Activated T-cell treated with anti-CD3 and anti-CD28 coated beads, Interleukin-2, amount 50 U/mL, for 72 hours (primary cell): ENCODE results near the gene FAM171A2. TPM values are rescaled to one million over a fixed set of nuclear protein-coding genes. Genes with fewer than 3 reads are reported as not detected.
A peak's percentile ranks its signal among the peaks of the same experiment; 100 is the strongest.

Source experiments
- ATAC-seq, 2 donors: fragments of 150-1000 bp; cut with Tn5 transposase; replicated peaks in 1 of 2; 2 replicates each; pipeline ENCODE4 v1.10.0; 2021; ENCODE audit warnings: moderate library complexity in 2 of 2, mild to moderate bottlenecking in 1 of 2
- DNase-seq, 2 donors: peaks; one replicate each; pipeline ENCODE4 v3.0.0; 2021 to 2022; ENCODE audit warnings: mixed read lengths in 1 of 2
- H3K27ac Mint-ChIP-seq: one replicate; pipeline ENCODE4 v1.8.0; 2022; ENCODE audit warnings: mild to moderate bottlenecking, moderate library complexity, mixed read lengths
- H3K27me3 Mint-ChIP-seq: one replicate; pipeline ENCODE4 v1.8.0; 2022; ENCODE audit warnings: low read depth, mixed read lengths
- H3K36me3 Mint-ChIP-seq, 2 donors: one replicate each; pipeline ENCODE4 v1.8.0; 2022; ENCODE audit warnings: mixed read lengths in 2 of 2, mild to moderate bottlenecking in 1 of 2; ENCODE audit not compliant: insufficient read depth in 2 of 2
- H3K4me1 Mint-ChIP-seq: one replicate; pipeline ENCODE4 v1.8.0; 2022; ENCODE audit warnings: low read depth, mixed read lengths
- H3K4me3 Mint-ChIP-seq, 2 donors: one replicate each; pipeline ENCODE4 v1.8.0; 2022; ENCODE audit warnings: mild to moderate bottlenecking in 2 of 2, mixed read lengths in 2 of 2, moderate library complexity in 2 of 2
- H3K9me3 Mint-ChIP-seq, 2 donors: one replicate each; pipeline ENCODE4 v1.8.0; 2022; ENCODE audit warnings: mixed read lengths in 2 of 2
- total RNA-seq, 2 donors: library from RNA; stranded (reverse); gene quantifications; one replicate each; pipeline ENCODE4 v1.2.3, GENCODE V29; 2022

Gene FAM171A2
- total RNA-seq, 2 donors from 2014 or later = 0.14 to 0.41 TPM

DNA sequence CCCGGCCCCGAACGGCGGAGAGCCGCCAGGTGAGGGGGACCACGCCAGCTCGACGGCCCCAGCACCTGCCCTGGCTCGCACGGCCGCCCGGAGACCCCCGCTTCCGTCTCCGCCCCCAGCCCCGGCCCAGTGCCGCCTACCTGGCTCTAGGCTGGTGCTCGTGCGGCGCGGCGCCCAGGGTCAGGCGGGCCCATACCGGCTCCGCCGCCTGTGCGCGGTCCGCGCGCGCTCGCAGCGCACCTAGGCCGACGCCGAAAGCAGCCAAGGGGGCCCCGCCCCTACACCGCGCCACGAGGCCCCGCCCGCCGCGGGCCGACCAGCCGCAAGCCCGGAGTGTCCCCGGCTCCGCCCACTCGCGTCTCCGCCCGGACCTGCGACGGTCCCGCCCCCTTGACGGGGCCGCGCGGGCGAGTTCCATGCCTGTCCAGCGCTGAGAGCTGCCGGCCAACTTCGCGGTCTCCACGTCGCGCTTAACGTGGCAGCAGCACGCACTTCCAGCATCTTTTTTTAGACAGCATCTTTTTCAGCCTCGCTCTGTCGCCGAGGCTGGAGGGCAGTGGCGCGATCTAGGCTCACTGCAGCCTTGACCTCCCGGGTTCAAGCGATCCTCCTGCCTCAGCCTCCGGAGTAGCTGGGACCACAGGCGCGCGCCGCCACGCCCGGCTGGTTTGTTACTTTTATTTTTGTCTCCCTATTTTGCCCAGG, 38.9 kb downstream of the FAM171A2 start, which contains the start of gene SLC25A39:
Gene SLC25A39 (minus strand): TSS at position 253 of the 705 bp plus-strand sequence. CDS start 1,261 bp downstream, outside the sequence.
- ATAC-seq = peak; percentile 76 to 83
- Mint-ChIP-seq H3K4me1 (peaks cover 20% of the 10 kb centered on the region), H3K27me3 (no peaks in the 10 kb centered on the region), H3K9me3 (no peaks in the 10 kb centered on the region), H3K27ac (peak within 1 kb of the TSS; percentile 88), H3K4me3 (peak within 1 kb of the TSS; percentile 96), H3K36me3 (no peaks in the 10 kb centered on the region)
- peak; percentile 96 to 99 for DNase-seq

DNA sequence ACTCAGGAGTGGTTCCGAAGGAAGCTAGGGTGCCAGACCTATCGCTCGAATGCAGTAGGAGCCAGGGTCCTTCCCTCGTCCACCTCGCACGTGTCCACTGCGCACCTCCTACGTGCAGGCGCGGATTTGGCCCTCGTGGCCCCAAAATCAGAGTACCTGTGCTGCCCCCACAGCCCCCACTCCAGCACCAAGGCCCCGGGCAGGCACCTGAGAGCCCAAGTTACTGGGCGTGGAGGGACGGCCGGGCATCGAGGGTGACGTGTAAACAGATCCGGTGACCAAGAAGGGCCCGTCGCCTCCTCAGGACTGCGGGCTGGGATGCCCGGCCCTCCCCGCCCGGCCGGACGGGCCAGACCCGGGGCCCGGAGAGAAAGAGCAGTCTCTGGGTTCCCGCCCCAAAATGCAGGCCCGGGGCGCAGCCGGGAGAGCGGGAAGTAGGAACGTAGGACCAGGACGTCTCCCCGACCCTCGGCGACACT, 39.5 kb downstream of the FAM171A2 start:
- peak in 1 of 2 donors; percentile 2 for ATAC-seq
- H3K4me3 Mint-ChIP-seq = peak overlapping the region; percentile 91 to 96
- H3K27ac Mint-ChIP-seq = no peak overlapping the region

DNA sequence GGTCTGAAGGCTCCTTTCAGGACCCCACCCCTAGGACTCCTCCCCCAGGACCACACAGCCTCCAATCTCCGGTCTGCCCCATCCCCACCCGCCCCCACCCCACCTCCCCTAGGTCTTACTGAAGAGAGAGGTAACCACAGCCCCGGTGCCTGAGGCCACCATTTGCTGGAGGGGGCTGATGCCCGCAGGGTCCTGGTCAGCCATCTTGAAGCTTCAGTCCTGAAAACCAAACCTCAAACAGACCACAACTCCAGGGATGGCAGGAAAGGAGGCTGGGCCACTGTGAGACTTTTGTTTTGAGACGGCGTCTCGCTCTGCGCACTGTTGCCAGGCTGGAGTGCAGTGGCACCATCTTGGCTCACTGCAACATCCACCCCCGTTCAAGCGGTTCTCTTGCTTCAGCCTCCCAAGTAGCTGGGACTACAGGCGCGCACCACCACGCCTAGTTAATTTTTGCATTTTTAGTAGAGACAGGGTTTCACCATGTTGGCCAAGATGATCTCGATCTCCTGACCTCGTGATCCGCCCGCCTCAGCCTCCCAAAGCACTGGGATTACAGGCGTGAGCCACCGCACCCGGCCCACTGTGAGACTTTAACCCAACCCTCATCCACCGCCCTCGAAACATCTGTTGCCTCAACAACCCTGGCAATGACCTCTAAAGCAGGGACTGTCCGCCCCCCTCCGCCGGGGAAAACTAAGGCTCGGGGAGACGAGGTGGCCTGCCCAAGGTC, 40.1 kb downstream of the FAM171A2 start:
- DNase-seq (no peak), ATAC-seq (no peak)
- Mint-ChIP-seq H3K9me3 (no peaks in the 10 kb centered on the region), H3K36me3 (peaks cover 2 to 4% of the 10 kb centered on the region in 2 donors), H3K27me3 (no peaks in the 10 kb centered on the region), H3K4me1 (peaks cover 20% of the 10 kb centered on the region), H3K4me3 (peak overlapping the region; percentile 91 to 96), H3K27ac (no peak overlapping the region)

More for the DNA sequence above, 39.5 kb downstream of the FAM171A2 start:
- H3K27me3 Mint-ChIP-seq = no peaks in the 10 kb centered on the region
- H3K36me3 Mint-ChIP-seq = peaks cover 2 to 4% of the 10 kb centered on the region in 2 donors
- no peaks in the 10 kb centered on the region for H3K9me3 Mint-ChIP-seq
- peaks cover 20% of the 10 kb centered on the region for H3K4me1 Mint-ChIP-seq
- DNase-seq = no peak

DNA sequence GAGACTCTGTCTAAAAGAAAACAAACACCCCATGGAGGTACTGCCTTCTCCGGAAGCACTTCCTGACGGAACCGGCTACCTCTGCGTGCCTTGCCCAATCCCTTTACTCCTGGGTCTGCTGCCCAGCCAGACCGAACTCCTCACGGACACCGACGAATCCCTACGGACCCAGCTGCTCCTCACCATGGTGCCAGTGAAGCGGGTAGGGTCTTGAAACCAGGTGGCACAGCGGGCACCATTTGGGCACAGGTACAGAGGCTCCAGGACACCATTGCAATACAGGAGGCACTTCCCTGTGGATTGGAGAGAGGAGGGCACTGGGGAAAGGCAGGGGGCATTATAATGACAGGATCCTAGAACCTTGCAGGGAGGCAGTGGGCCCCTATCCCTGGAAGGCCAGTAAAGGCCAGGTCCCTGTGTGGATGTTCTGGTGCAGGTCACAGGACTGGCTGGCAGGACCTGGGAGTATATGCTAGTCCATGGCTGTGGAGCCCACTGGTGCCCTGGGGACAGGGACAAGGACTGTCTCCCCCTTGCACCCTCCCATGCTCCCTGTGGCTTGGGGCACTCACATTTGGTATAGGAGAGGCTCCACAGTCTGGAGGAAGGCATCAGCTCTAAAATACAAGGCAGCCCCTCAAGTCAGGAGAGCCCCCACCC, 41.3 kb downstream of the FAM171A2 start:
- H3K36me3 Mint-ChIP-seq = peaks cover 2 to 4% of the 10 kb centered on the region in 2 donors
- ATAC-seq (no peak), DNase-seq (no peak)
- peaks cover 20% of the 10 kb centered on the region for H3K4me1 Mint-ChIP-seq
- no peak overlapping the region for H3K27ac Mint-ChIP-seq
- H3K9me3 Mint-ChIP-seq = no peaks in the 10 kb centered on the region
- peak overlapping the region in 1 of 2 donors; percentile 37 for H3K4me3 Mint-ChIP-seq
- H3K27me3 Mint-ChIP-seq = peaks cover 4% of the 10 kb centered on the region

DNA sequence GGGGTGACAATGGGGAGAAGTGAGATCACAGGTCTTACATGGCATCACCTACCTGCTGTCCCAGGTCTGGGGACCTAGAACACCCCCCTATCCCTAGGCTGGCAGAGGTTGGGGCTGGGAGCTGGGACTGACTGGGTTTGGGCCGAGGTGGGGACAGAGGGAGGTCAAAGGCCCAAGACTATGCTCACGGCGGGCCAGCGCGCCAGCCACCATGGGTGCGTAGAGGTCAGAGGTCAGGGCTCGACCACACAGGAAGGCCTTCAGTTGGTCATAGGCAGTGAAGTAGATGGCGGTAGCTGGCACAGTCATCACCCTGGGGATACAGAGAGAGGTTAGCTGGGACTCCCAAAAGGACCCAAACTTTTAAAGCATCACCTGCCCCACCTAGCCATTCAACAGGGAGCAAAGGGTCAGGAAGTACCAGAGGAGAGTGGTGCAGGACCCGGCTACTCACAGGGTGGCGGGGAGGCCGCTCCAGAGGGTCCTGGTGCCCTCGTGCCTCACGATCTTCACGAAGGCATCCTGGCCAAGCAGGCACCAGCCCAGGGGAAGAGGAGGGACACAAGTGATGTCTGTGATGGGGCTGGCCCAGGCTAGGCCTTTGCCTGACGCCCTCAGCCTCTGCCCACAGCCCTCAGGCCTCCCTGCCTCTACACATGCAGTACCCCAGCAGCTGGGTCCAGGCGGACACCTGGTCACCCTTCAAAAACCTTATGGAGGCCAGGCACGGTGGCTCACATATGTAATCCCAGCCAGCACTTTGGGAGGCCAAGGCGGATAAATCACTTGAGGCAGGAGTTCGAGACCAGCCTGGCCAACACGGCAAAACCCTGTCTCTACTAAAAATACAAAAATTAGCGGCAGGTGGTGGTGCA, 42.2 kb downstream of the FAM171A2 start:
- Mint-ChIP-seq H3K4me3 (no peak overlapping the region), H3K27me3 (peaks cover 13% of the 10 kb centered on the region), H3K4me1 (peaks cover 20% of the 10 kb centered on the region), H3K36me3 (peaks cover 2 to 4% of the 10 kb centered on the region in 2 donors), H3K9me3 (no peaks in the 10 kb centered on the region), H3K27ac (no peak overlapping the region)
- no peak for DNase-seq
- no peak for ATAC-seq

DNA sequence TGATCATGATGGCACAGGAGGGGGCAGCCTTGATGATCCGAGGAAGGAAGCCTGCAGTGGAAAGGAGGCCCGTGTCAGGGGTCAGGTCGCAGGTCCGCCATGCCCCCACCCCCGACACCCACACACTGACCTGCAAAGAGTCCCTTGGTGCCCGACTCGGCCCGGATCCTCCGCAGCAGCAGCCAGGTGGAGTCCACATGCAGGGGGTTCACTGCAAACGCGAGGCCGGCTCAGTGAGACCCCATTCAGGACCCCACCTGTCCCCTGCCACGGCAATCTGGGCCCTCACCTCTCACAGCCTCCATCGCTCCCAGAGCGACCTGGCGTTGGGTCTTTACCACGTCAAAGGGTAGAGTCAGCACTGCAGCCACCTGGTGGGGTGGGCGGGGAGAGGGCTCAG, 43.6 kb downstream of the FAM171A2 start:
- no peak overlapping the region for H3K4me3 Mint-ChIP-seq
- H3K9me3 Mint-ChIP-seq = no peaks in the 10 kb centered on the region
- H3K4me1 Mint-ChIP-seq = peaks cover 27% of the 10 kb centered on the region
- H3K36me3 Mint-ChIP-seq = peaks cover 2 to 4% of the 10 kb centered on the region in 2 donors
- H3K27ac Mint-ChIP-seq = no peak overlapping the region
- DNase-seq (no peak), ATAC-seq (no peak)
- H3K27me3 Mint-ChIP-seq = peaks cover 26% of the 10 kb centered on the region

DNA sequence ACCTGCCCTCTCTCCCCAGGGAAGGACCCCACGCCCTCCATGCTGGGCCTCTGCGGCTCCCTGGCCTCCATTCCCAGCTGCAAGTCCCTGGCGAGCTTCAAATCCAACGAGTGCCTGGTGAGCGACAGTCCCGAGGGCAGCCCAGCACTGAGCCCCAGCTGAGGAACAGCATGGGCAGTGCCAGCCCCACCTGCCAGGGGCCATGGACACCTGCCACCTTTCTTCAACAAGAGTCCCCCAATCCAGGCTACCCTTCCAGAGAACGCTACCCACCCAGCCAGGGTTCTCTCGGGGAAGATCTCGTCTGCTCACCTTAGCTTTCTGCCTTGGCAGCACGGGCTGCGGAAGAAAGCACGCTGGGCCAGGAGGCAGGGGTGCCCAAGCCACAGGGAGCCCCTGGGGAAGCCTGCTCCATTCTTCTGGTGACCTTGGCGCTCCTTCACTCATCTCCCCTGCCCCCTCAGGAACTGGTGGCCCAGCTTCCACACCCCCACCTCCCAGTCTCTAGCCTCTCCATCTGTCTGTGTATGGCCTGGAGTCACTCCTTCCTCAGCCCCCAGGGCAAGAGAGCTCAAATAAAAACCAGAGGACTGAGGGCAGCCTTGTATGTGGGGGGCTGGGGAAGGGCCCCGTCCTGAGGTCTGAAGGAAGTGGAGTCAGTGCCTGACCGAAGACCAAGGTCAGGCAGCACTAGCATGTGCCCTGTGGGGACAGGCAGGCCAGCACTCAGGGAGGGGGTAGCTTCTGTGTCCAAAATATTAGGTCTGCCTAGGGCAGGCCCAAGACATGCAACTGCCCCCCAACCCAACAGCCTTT, 45.4 kb downstream of the FAM171A2 start:
- no peaks in the 10 kb centered on the region for H3K9me3 Mint-ChIP-seq
- DNase-seq (no peak), ATAC-seq (no peak)
- H3K4me3 Mint-ChIP-seq = no peak overlapping the region
- no peak overlapping the region for H3K27ac Mint-ChIP-seq
- peaks cover 36% of the 10 kb centered on the region for H3K27me3 Mint-ChIP-seq
- H3K36me3 Mint-ChIP-seq = peaks cover 2 to 4% of the 10 kb centered on the region in 2 donors
- peaks cover 16% of the 10 kb centered on the region for H3K4me1 Mint-ChIP-seq

DNA sequence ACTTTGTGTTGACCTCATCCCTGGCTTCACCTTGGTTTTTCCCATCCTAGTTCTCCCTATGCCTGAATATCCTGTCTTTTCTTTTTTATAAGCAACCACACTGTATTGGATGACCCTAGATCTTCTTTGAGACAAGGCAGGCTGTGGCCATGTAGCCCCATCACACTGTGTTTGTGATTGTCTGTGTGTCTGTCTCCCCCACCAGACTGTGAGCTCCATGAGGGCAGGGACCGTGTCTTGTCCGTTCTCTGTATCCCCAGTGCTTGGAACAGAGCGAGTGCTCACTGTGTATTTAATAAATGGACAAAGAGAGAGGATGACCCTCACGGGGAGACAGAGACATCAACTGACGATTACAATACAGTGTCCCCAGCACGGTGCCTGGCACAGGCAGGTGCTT, 46.1 kb downstream of the FAM171A2 start:
- H3K4me1 Mint-ChIP-seq = peaks cover 16% of the 10 kb centered on the region
- no peak overlapping the region for H3K4me3 Mint-ChIP-seq
- H3K9me3 Mint-ChIP-seq = no peaks in the 10 kb centered on the region
- no peak for DNase-seq
- H3K27me3 Mint-ChIP-seq = peaks cover 36% of the 10 kb centered on the region
- ATAC-seq = no peak
- H3K36me3 Mint-ChIP-seq = peaks cover 2 to 4% of the 10 kb centered on the region in 2 donors
- H3K27ac Mint-ChIP-seq = no peak overlapping the region

DNA sequence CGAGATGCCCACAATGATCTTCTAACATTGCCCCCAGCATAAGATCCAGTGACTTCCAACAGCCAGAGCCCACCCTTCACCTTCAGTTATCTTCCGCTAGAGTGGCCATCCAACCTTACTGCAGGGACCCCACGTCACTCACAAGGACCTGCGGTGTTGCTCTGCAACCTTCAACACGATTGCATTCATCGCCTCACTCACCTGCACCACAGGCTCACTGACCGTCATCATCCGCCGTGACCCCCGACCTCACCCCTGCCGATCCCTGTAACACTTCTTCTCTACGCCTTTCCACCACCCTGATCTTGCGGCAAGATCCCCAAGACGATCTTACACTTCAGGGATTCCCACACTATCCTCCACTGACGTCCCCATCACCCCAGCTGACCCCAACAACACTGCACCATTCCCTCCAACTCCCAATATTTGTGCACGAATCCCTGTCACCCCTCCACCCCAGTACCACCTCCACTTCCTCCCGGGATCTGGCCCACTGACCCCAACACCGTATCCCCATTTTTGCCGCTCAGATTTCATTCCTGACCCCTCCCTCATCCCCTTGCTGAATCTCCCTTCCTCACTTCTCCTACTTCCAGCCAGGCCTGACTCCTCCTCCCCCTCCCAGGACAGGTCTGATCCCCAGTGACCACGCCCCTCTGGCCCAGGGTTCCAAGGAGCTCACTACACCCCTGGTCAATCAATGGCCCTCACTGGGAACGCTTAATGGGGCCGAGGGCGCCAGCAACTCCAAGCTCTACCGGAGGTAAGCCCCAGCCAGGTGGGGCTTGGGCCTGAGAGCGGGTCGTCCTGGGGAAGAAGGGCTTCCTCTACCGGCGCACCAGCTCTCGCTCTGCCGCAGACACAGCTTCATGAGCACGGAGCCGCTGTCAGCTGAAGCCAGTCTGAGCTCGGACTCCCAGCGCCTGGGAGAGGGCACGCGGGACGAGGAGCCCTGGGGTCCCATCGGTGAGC, 47.6 kb downstream of the FAM171A2 start:
- H3K4me3 Mint-ChIP-seq = peak overlapping the region; percentile 65 to 88
- H3K27ac Mint-ChIP-seq = no peak overlapping the region
- peaks cover 16% of the 10 kb centered on the region for H3K4me1 Mint-ChIP-seq
- ATAC-seq (no peak), DNase-seq (no peak)
- H3K9me3 Mint-ChIP-seq = no peaks in the 10 kb centered on the region
- H3K36me3 Mint-ChIP-seq = peaks cover 2 to 4% of the 10 kb centered on the region in 2 donors
- H3K27me3 Mint-ChIP-seq = peaks cover 36% of the 10 kb centered on the region

DNA sequence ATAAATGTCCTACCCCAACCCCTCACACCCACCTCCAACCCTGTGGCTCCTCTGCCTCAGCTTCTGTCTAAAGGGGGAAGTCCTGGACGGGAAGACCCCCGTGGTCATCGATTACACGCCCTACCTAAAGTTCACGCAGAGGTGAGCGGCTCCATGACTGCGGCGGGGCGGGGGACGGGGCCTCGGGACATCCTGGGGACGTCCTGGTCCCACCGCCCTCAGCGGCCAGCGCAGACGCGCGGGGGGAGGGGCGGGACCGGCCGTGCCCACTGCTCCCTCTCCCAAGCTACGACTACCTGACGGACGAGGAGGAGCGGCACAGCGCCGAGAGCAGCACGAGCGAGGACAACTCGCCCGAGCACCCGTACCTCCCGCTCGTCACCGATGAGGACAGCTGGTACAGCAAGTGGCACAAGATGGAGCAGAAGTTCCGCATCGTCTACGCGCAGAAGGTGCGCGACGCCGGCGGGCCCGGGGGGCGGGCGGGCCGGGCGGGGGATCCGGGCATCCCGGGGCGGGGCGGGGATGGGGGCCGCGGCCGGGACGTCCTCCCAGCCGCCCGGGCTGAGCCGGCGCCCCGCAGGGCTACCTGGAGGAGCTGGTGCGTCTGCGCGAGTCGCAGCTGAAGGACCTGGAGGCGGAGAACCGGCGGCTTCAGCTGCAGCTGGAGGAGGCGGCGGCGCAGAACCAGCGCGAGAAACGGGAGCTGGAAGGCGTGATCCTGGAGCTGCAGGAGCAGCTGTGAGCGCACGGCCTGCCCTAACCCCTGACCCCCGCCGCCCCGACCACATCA, 48.6 kb downstream of the FAM171A2 start:
- Mint-ChIP-seq H3K9me3 (no peaks in the 10 kb centered on the region), H3K4me3 (peak overlapping the region; percentile 65 to 88), H3K36me3 (peaks cover 2 to 4% of the 10 kb centered on the region in 2 donors), H3K27me3 (peaks cover 36% of the 10 kb centered on the region), H3K4me1 (peaks cover 18% of the 10 kb centered on the region), H3K27ac (no peak overlapping the region)
- peak; percentile 52 to 66 for DNase-seq
- peak; percentile 74 for ATAC-seq
